HFFc6 (cell line): ENCODE data around the gene RUNX1. TPM values are rescaled to one million over a fixed set of nuclear protein-coding genes. Genes with fewer than 3 reads are reported as not detected.
"Not testable (repeated sequence)": the region's sequence is repeated elsewhere in the genome, so short reads cannot be mapped to it uniquely, and the experiment has no call there.

Experiments
- DNase-seq: peaks from one replicate; pipeline ENCODE4 v3.0.0-alpha.2; 2018
- H3K27ac Mint-ChIP-seq: 2 replicates; pipeline ENCODE4 v1.8.0; 2020; ENCODE audit warnings: mild to moderate bottlenecking, mixed read lengths
- H3K27me3 Mint-ChIP-seq: 2 replicates; pipeline ENCODE4 v1.8.0; 2021; ENCODE audit warnings: mild to moderate bottlenecking, moderate library complexity, mixed read lengths; ENCODE audit not compliant: insufficient read depth
- H3K36me3 Mint-ChIP-seq: 2 replicates; pipeline ENCODE4 v1.8.0; 2021; ENCODE audit warnings: low read depth, mixed read lengths
- H3K4me1 Mint-ChIP-seq: 2 replicates; pipeline ENCODE4 v1.8.0; 2020; ENCODE audit warnings: low read depth, mixed read lengths
- H3K4me3 Mint-ChIP-seq: 2 replicates; pipeline ENCODE4 v1.8.0; 2020; ENCODE audit warnings: mild to moderate bottlenecking, moderate library complexity, mixed read lengths
- H3K9me3 Mint-ChIP-seq: 2 replicates; pipeline ENCODE4 v1.8.0; 2020; ENCODE audit warnings: mild to moderate bottlenecking, mixed read lengths
- CTCF ChIP-seq: fragments of 200-600 bp; sonication (generic); IDR thresholded peaks from 2 replicates; pipeline ENCODE4 v1.5.0; 2021; ENCODE audit warnings: antibody characterized with exemption, mild to moderate bottlenecking
- total RNA-seq, 6 experiments: library from RNA; stranded (reverse); fragmentation: NEBNext Ultra II Directional; extraction: Animal tissue kit (Norgen Biotek cat#: 25700); gene quantifications; 2 replicates in 1 of 6; 3 replicates in 5 of 6; pipeline ENCODE4 v1.2.3, GENCODE V29; 2021

RUNX1 gene
- total RNA-seq, 6 experiments from 2014 or later, result 57.4 to 78.9 (median 61.3) TPM

- H3K9me3 Mint-ChIP-seq, result no peaks in the 10 kb centered on the region
- H3K27ac Mint-ChIP-seq, result peak overlapping the region; percentile 91
- no peaks in the 10 kb centered on the region for H3K27me3 Mint-ChIP-seq
- H3K36me3 Mint-ChIP-seq, result peaks cover 21% of the 10 kb centered on the region
- DNase-seq, result no peak
- H3K4me3 Mint-ChIP-seq, result no peak overlapping the region
- TF ChIP-seq CTCF, result no peak
- peaks cover 60% of the 10 kb centered on the region for H3K4me1 Mint-ChIP-seq
Observed at GRCh38 chr21:34998176-34998575, 50.9 kb downstream of the RUNX1 start.

GRCh38 chr21:34997294-34997693 lies 51.8 kb downstream of the RUNX1 start:
- TF ChIP-seq CTCF, result no peak
- DNase-seq, result no peak
- Mint-ChIP-seq H3K4me3 (peak overlapping the region; percentile 4; the same call in 1 of the 2 replicates), H3K9me3 (no peaks in the 10 kb centered on the region), H3K36me3 (peaks cover 21% of the 10 kb centered on the region), H3K27ac (peak overlapping the region; percentile 91), H3K4me1 (peaks cover 55% of the 10 kb centered on the region), H3K27me3 (no peaks in the 10 kb centered on the region)

- TF ChIP-seq CTCF, result no peak
- peaks cover 55% of the 10 kb centered on the region for H3K4me1 Mint-ChIP-seq
- H3K36me3 Mint-ChIP-seq, result peaks cover 23% of the 10 kb centered on the region
- H3K4me3 Mint-ChIP-seq, result peak overlapping the region; percentile 60
- peak overlapping the region; percentile 91 for H3K27ac Mint-ChIP-seq
- H3K9me3 Mint-ChIP-seq, result no peaks in the 10 kb centered on the region
- peak; percentile 30 for DNase-seq
- H3K27me3 Mint-ChIP-seq, result no peaks in the 10 kb centered on the region
Observed at GRCh38 chr21:34996304-34997101, 52.6 kb downstream of the RUNX1 start.

- DNase-seq, result no peak
- peak overlapping the region; percentile 91 for H3K27ac Mint-ChIP-seq
- TF ChIP-seq CTCF, result no peak
- peaks cover 55% of the 10 kb centered on the region for H3K4me1 Mint-ChIP-seq
- no peaks in the 10 kb centered on the region for H3K27me3 Mint-ChIP-seq
- no peaks in the 10 kb centered on the region for H3K9me3 Mint-ChIP-seq
- peak overlapping the region; percentile 60 for H3K4me3 Mint-ChIP-seq
- H3K36me3 Mint-ChIP-seq, result peaks cover 27% of the 10 kb centered on the region
Observed at GRCh38 chr21:34995979-34996303, 53.2 kb downstream of the RUNX1 start.

- Mint-ChIP-seq H3K4me3 (no peak overlapping the region), H3K4me1 (peaks cover 46% of the 10 kb centered on the region), H3K36me3 (peaks cover 18% of the 10 kb centered on the region), H3K27ac (no peak overlapping the region), H3K9me3 (no peaks in the 10 kb centered on the region), H3K27me3 (no peaks in the 10 kb centered on the region)
- no peak for TF ChIP-seq CTCF
- DNase-seq, result no peak
Observed at GRCh38 chr21:34994766-34995631, 54.1 kb downstream of the RUNX1 start.

GRCh38 chr21:34993521-34993921 lies 55.6 kb downstream of the RUNX1 start:
- DNase-seq, H3K27me3 Mint-ChIP-seq, H3K9me3 Mint-ChIP-seq, H3K4me3 Mint-ChIP-seq, H3K27ac Mint-ChIP-seq: not testable (repeated sequence)
- peaks cover 10% of the 10 kb centered on the region for H3K36me3 Mint-ChIP-seq
- H3K4me1 Mint-ChIP-seq, result peaks cover 31% of the 10 kb centered on the region
